HEK293 (cell line): ENCODE data around the gene CERS3.

Experiments
- REST ChIP-seq: fragments of 450-650 bp; formaldehyde crosslinking; IDR thresholded peaks from 2 replicates; pipeline ENCODE4 v1.5.1; 2016; ENCODE audit warnings: missing biosample characterization, missing genetic modification characterization
- SETDB1 ChIP-seq: IDR thresholded peaks from one replicate; pipeline ENCODE4 v1.6.1; 2017; ENCODE audit warnings: mild to moderate bottlenecking, low read length, moderate library complexity, mixed read lengths; ENCODE audit not compliant: insufficient read length
- ZNF426 ChIP-seq: fragments of 450-650 bp; formaldehyde crosslinking; IDR thresholded peaks from 2 replicates; pipeline ENCODE4 v1.5.1; 2017; ENCODE audit warnings: missing biosample characterization, missing genetic modification characterization, mild to moderate bottlenecking, inconsistent platforms, moderate library complexity
- ZNF639 ChIP-seq: fragments of 450-650 bp; formaldehyde crosslinking; IDR thresholded peaks from 2 replicates; pipeline ENCODE4 v1.5.1; 2016; ENCODE audit warnings: missing biosample characterization, missing genetic modification characterization
- ZNF747 ChIP-seq: fragments of 450-650 bp; formaldehyde crosslinking; IDR thresholded peaks from 2 replicates; pipeline ENCODE4 v1.5.1; 2016; ENCODE audit warnings: missing biosample characterization, missing genetic modification characterization
- TF ChIP-seq, protein P1 (sequence below): fragments of 450-650 bp; formaldehyde crosslinking; IDR thresholded peaks from 2 replicates; pipeline ENCODE4 v1.5.1; 2016; ENCODE audit warnings: missing biosample characterization, missing genetic modification characterization
- TF ChIP-seq, protein P2 (sequence below): fragments of 450-650 bp; formaldehyde crosslinking; IDR thresholded peaks from 2 replicates; pipeline ENCODE4 v1.5.1; 2017; ENCODE audit warnings: missing biosample characterization, missing genetic modification characterization

DNA sequence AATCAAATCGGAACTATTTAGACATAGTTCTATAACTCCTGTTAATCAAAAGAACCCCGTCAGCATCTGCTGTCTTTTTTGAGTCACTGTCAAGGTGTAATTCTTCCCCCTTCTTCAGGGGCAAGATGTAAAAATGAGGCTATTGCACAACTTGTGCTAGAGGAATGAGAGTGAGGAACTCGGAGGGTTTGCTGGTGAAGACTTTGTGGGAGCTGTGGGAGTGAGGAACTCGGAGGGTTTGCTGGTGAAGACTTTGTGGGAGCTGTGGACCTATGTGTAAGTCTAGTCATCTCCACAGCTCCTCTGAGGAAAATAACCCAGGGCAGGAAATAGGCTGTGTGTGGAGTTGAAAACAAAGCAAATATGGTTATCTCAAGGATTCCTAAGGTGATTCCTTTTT is 2.5 kb upstream of the CERS3 start:
- TF ChIP-seq, protein P1, sequence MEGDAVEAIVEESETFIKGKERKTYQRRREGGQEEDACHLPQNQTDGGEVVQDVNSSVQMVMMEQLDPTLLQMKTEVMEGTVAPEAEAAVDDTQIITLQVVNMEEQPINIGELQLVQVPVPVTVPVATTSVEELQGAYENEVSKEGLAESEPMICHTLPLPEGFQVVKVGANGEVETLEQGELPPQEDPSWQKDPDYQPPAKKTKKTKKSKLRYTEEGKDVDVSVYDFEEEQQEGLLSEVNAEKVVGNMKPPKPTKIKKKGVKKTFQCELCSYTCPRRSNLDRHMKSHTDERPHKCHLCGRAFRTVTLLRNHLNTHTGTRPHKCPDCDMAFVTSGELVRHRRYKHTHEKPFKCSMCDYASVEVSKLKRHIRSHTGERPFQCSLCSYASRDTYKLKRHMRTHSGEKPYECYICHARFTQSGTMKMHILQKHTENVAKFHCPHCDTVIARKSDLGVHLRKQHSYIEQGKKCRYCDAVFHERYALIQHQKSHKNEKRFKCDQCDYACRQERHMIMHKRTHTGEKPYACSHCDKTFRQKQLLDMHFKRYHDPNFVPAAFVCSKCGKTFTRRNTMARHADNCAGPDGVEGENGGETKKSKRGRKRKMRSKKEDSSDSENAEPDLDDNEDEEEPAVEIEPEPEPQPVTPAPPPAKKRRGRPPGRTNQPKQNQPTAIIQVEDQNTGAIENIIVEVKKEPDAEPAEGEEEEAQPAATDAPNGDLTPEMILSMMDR (tag by site-specific recombination) = no peak
- TF ChIP-seq REST (tag by site-specific recombination) = no peak
- no peak for TF ChIP-seq ZNF747 (tag by site-specific recombination)
- no peak for TF ChIP-seq ZNF426 (tag by site-specific recombination)
- TF ChIP-seq, protein P2, sequence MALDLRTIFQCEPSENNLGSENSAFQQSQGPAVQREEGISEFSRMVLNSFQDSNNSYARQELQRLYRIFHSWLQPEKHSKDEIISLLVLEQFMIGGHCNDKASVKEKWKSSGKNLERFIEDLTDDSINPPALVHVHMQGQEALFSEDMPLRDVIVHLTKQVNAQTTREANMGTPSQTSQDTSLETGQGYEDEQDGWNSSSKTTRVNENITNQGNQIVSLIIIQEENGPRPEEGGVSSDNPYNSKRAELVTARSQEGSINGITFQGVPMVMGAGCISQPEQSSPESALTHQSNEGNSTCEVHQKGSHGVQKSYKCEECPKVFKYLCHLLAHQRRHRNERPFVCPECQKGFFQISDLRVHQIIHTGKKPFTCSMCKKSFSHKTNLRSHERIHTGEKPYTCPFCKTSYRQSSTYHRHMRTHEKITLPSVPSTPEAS (tag by site-specific recombination) = no peak
- no peak for TF ChIP-seq ZNF639 (tag by site-specific recombination)
- no peak for TF ChIP-seq SETDB1
